Measurements from ENCODE around the gene DPP7. TPM values are rescaled to one million over a fixed set of nuclear protein-coding genes. Genes with fewer than 3 reads are reported as not detected.

DPP7 gene
- total RNA-seq, 1 experiment from 2014 or later = 230 TPM

GRCh38 chr9:137070906-137071275 is 43.6 kb downstream of the DPP7 start:
- Mint-ChIP-seq H3K36me3 (ENCODE audit: insufficient read depth, unreplicated experiment) (peaks cover 18% of the 10 kb centered on the region), H3K27ac (ENCODE audit: unreplicated experiment) (peak overlapping the region; percentile 85), H3K4me3 (ENCODE audit: unreplicated experiment) (peak overlapping the region; percentile 68), H3K9me3 (ENCODE audit: unreplicated experiment) (no peaks in the 10 kb centered on the region), H3K4me1 (ENCODE audit: low read depth, unreplicated experiment) (peaks cover 18% of the 10 kb centered on the region), H3K27me3 (ENCODE audit: insufficient read depth, unreplicated experiment) (no peaks in the 10 kb centered on the region)
- ChIA-PET CTCF (interaction anchor here (0.6 to 5.2 kb wide), 19 partner anchors 11 to 708 kb away, joined by 3 to 42 read pairs (median 6); partner anchors contain the start of genes ABCA2, AJM1, ANAPC2 and MAN1B1), POLR2A (interaction anchor here (0.6 to 1.9 kb wide), 8 partner anchors 16 to 263 kb away, joined by 3 to 24 read pairs (median 5); partner anchors contain the start of genes ENTPD2, MAN1B1, RABL6 and TUBB4B)
- H3K4me1 ChIP-seq = peaks cover 33% of the 10 kb centered on the region
- H3K4me3 ChIP-seq (ENCODE audit: low read depth, low read length) = peak overlapping the region; percentile 80
- TSS peak; percentile 49 for BruUV-seq (replicated peaks)
- no peaks in the 10 kb centered on the region for H3K9me3 ChIP-seq
- no peaks in the 10 kb centered on the region for H3K27me3 ChIP-seq (replicated peaks; ENCODE audit: control insufficient read depth, insufficient read depth, low read length)
- no peak for DNase-seq
- intact Hi-C loops (cut with micrococcal nuclease; ENCODE audit: unreplicated experiment) = loop anchor here (1.0 kb wide), 2 partner anchors 15 to 25 kb away; partner anchors contain the start of genes MAN1B1 and NPDC1
- 0 out of 2 replicates have a peak, but pooled peaks cover 2% of the 10 kb centered on the region for H3K36me3 ChIP-seq (ENCODE audit: control insufficient read depth, insufficient read depth, low read length)
- TF ChIP-seq CTCF (IDR thresholded peaks at IDR 0.05; ENCODE audit: insufficient read depth in 1 of 2, low read depth in 1 of 2, low read length in 1 of 2, severe bottlenecking in 1 of 2, unreplicated experiment in 1 of 2) = peak; percentile 21 to 38

- Mint-ChIP-seq H3K27me3 (ENCODE audit: insufficient read depth, unreplicated experiment) (no peaks in the 10 kb centered on the region), H3K4me1 (ENCODE audit: low read depth, unreplicated experiment) (peaks cover 18% of the 10 kb centered on the region), H3K36me3 (ENCODE audit: insufficient read depth, unreplicated experiment) (peaks cover 18% of the 10 kb centered on the region), H3K9me3 (ENCODE audit: unreplicated experiment) (no peaks in the 10 kb centered on the region), H3K27ac (ENCODE audit: unreplicated experiment) (peak within 1 kb of the TSS; percentile 85), H3K4me3 (ENCODE audit: unreplicated experiment) (peak within 1 kb of the TSS; percentile 68)
- peak; percentile 95 for DNase-seq
- Histone ChIP-seq H3K27me3 (replicated peaks; ENCODE audit: control insufficient read depth, insufficient read depth, low read length) (no peaks in the 10 kb centered on the region), H3K4me1 (peaks cover 33% of the 10 kb centered on the region), H3K36me3 (ENCODE audit: control insufficient read depth, insufficient read depth, low read length) (0 out of 2 replicates have a peak, but pooled peaks cover 2% of the 10 kb centered on the region), H3K4me3 (ENCODE audit: low read depth, low read length) (peak within 1 kb of the TSS; percentile 80), H3K9me3 (no peaks in the 10 kb centered on the region)
- intact Hi-C loops (cut with micrococcal nuclease; ENCODE audit: unreplicated experiment) = loop anchor here (1.0 kb wide), 2 partner anchors 16 to 24 kb away; partner anchors contain the start of genes MAN1B1 and NPDC1
- CTCF ChIA-PET = interaction anchor here (0.6 to 5.2 kb wide), 23 partner anchors 10 to 708 kb away, joined by 3 to 42 read pairs (median 6); partner anchors contain the start of genes ABCA2, AJM1, ANAPC2 and CYSRT1
- no peak for TF ChIP-seq CTCF (IDR thresholded peaks at IDR 0.05; ENCODE audit: insufficient read depth in 1 of 2, low read depth in 1 of 2, low read length in 1 of 2, severe bottlenecking in 1 of 2, unreplicated experiment in 1 of 2)
- POLR2A ChIA-PET = interaction anchor here (0.5 to 1.9 kb wide), 11 partner anchors 16 to 312 kb away, joined by 3 to 24 read pairs (median 4); partner anchors contain the start of genes ANAPC2, ENTPD2, LCN8 and MAN1B1
- no TSS peak for BruUV-seq (replicated peaks)
Observed at GRCh38 chr9:137070201-137070905, 44.2 kb downstream of the DPP7 start, which contains the start of gene SAPCD2. TSS of gene SAPCD2 (minus strand) at chr9:137070557. CDS start at chr9:137070460, 97 bp downstream.

GRCh38 chr9:137069508-137070091 is 44.9 kb downstream of the DPP7 start:
- no peak for TF ChIP-seq CTCF (IDR thresholded peaks at IDR 0.05; ENCODE audit: insufficient read depth in 1 of 2, low read depth in 1 of 2, low read length in 1 of 2, severe bottlenecking in 1 of 2, unreplicated experiment in 1 of 2)
- intact Hi-C loops (cut with micrococcal nuclease; ENCODE audit: unreplicated experiment) = loop anchor here (1.0 kb wide), 2 partner anchors 17 to 23 kb away; partner anchors contain the start of genes MAN1B1 and NPDC1
- H3K4me3 ChIP-seq (ENCODE audit: low read depth, low read length) = peak overlapping the region; percentile 80
- POLR2A ChIA-PET = interaction anchor here (0.5 to 1.9 kb wide), 7 partner anchors 16 to 311 kb away, joined by 3 to 24 read pairs (median 4); partner anchors contain the start of genes ANAPC2, ENTPD2, LCN8 and MAN1B1
- no peaks in the 10 kb centered on the region for H3K27me3 Mint-ChIP-seq (ENCODE audit: insufficient read depth, unreplicated experiment)
- no TSS peak for BruUV-seq (replicated peaks)
- H3K4me1 Mint-ChIP-seq (ENCODE audit: low read depth, unreplicated experiment) = peaks cover 18% of the 10 kb centered on the region
- H3K27ac Mint-ChIP-seq (ENCODE audit: unreplicated experiment) = no peak overlapping the region
- no peaks in the 10 kb centered on the region for H3K9me3 Mint-ChIP-seq (ENCODE audit: unreplicated experiment)
- CTCF ChIA-PET = interaction anchor here (0.6 to 5.2 kb wide), 15 partner anchors 9 to 372 kb away, joined by 3 to 42 read pairs (median 7); partner anchors contain the start of genes ABCA2, ANAPC2, CYSRT1 and ENTPD2
- H3K4me3 Mint-ChIP-seq (ENCODE audit: unreplicated experiment) = peak overlapping the region; percentile 68
- H3K36me3 ChIP-seq (ENCODE audit: control insufficient read depth, insufficient read depth, low read length) = 0 out of 2 replicates have a peak, but pooled peaks cover 2% of the 10 kb centered on the region
- no peaks in the 10 kb centered on the region for H3K9me3 ChIP-seq
- peaks cover 18% of the 10 kb centered on the region for H3K36me3 Mint-ChIP-seq (ENCODE audit: insufficient read depth, unreplicated experiment)
- peaks cover 33% of the 10 kb centered on the region for H3K4me1 ChIP-seq
- H3K27me3 ChIP-seq (replicated peaks; ENCODE audit: control insufficient read depth, insufficient read depth, low read length) = no peaks in the 10 kb centered on the region
- DNase-seq = peak in 1 of 2 experiments; percentile 49

All from Caco-2 (cell line).